OCI-LY7 (cell line): ENCODE data around the gene GALNT2.

Source experiments
- CTCF ChIP-seq: fragments of 200-600 bp; sonication (generic); conservative IDR thresholded peaks from 2 replicates; pipeline ENCODE4 v1.5.1; 2014; ENCODE audit warnings: mild to moderate bottlenecking, antibody characterized with exemption, low read length, moderate library complexity, mixed read lengths
- EZH2phosphoT487 ChIP-seq: fragments of 200-600 bp; sonication (generic); IDR thresholded peaks from 2 replicates; pipeline ENCODE4 v1.6.1; 2018; ENCODE audit warnings: low read depth, borderline replicate concordance, mild to moderate bottlenecking, mixed run types, antibody characterized with exemption, low read length, moderate library complexity, mixed read lengths

GRCh38 chr1:230156068-230156467 lies 89.0 kb downstream of the GALNT2 start:
- no peak for TF ChIP-seq CTCF
- no peak for TF ChIP-seq EZH2phosphoT487
